VCaP (cell line): ENCODE results near the gene EFCAB11.
A peak's percentile ranks its signal among the peaks of the same experiment; 100 is the strongest.
"Not testable (repeated sequence)": the region's sequence is repeated elsewhere in the genome, so short reads cannot be mapped to it uniquely, and the experiment has no call there.

Experiments used
- H3K27ac ChIP-seq: fragments of 450-650 bp; 2 replicates; pipeline ENCODE4 v1.5.1; 2017
- TF ChIP-seq, protein P1 (sequence below): fragments of 450-650 bp; conservative IDR thresholded peaks from 2 replicates; pipeline ENCODE4 v1.5.1; 2017; ENCODE audit warnings: mild to moderate bottlenecking, moderate library complexity

Gene EFCAB11

DNA sequence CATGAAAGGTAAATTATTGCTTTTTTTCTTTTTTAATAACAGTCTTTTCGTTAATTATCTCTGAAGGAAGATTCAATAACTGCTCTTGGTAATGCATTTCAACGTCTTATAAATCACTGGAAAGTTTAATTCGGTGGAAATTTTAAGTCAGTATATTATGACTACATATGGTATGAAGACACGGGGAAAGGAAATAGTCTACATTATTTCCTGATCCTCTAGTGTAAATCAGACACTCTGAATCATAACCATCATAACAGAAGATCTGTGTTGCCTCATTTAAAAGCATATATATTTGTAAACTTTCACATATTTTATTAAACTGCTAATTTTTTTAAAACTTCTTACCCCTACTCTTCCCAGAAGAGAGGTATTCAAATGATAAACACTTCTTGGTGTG lies 53.7 kb downstream of the EFCAB11 start:
- TF ChIP-seq, protein P1, sequence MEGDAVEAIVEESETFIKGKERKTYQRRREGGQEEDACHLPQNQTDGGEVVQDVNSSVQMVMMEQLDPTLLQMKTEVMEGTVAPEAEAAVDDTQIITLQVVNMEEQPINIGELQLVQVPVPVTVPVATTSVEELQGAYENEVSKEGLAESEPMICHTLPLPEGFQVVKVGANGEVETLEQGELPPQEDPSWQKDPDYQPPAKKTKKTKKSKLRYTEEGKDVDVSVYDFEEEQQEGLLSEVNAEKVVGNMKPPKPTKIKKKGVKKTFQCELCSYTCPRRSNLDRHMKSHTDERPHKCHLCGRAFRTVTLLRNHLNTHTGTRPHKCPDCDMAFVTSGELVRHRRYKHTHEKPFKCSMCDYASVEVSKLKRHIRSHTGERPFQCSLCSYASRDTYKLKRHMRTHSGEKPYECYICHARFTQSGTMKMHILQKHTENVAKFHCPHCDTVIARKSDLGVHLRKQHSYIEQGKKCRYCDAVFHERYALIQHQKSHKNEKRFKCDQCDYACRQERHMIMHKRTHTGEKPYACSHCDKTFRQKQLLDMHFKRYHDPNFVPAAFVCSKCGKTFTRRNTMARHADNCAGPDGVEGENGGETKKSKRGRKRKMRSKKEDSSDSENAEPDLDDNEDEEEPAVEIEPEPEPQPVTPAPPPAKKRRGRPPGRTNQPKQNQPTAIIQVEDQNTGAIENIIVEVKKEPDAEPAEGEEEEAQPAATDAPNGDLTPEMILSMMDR, result no peak
- no peak overlapping the region; the same call in 1 of the 2 replicates for H3K27ac ChIP-seq

DNA sequence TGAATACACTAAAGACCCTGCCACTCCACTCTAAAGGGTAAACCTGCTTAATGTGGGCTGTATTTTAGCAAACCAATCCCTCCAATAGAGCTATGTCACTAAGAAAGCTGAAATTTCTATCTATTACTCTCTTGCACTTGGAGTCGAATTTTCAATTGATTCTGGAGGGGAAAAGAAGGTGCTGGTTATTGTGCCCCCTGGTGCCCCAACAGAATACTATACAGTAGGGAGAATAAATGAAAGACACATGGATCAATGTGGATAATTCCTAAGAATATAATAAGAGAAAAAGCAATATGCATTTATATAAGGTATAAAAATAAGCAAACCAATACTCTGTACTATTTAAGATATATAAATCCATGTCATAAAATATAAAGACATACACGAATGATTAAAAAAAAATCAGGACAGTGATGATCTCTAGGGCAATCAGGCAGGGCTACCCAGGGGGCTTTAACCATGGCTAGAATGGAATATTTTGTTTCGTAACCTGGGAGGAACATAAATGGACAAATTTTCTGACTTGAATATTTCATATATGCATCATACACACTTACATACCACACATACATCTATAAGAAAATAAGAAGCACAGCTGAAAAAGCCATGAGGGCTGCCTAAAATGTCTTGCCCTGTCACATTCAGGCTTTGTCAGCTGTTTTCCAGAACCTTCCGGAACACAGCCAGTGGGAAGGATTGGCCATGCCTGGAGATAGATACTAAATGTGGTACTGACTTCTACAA lies 54.4 kb downstream of the EFCAB11 start:
- TF ChIP-seq, protein P1, result 0 out of 2 replicates have a peak, but pooled peaks have one; percentile 21
- no peak overlapping the region for H3K27ac ChIP-seq

DNA sequence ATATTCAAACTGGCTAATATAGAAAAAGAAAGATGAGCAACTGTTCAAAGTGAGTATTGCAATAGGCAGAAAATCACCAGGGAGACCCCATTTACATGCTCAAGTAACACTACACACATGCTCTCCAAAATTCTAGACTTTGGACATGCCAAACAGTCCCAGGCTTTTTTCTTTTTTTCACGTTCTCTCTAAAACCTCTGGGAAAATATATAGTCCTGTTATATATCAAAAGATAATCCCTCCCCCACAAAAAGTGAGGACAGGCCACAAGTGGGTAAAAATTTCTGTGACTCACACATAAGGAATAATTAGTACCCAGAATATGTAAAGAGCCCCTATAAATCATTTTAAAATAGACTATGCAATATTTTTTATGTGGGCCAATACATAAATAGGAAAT lies 55.2 kb downstream of the EFCAB11 start:
- no peak overlapping the region for H3K27ac ChIP-seq
- TF ChIP-seq, protein P1, result no peak

DNA sequence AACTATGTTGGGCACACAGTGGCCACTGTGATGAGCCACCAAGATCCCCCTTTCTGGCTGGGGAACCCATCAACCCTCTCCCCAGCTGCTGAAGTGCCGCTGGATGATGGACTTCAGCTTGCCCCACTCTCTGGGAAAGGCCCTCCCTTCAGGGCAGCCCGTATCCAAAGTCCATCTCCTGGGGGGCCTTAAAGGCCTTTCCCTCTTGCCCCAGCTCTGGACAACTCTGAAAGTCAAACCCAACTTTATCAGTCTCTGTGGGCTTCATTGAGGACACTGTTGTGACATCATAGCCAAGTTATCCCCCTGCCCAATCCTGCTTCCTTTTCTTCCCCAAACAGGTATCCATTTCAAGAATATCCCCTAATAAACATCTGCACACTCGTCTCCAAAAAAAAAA lies 61.1 kb downstream of the EFCAB11 start:
- not testable (repeated sequence) for H3K27ac ChIP-seq

DNA sequence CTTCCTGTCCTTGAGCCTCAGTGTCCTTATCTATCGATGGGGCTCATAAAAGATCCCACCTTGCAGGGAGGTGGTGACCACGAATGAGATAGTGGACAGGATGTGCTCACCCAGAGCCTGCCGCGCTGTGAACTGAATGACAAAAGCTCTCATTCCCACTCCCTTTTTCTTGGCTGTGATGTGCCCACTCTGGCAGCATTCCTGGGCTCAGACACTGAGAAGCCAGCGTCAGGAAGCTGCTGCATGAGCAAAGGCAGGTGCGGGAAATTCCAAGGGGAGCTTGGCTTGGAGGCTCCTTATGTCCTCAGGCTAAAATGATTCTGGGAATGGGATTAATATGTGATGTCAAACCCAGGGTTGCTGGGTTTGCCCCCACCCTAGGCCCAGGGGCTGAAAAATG lies 61.6 kb downstream of the EFCAB11 start:
- H3K27ac ChIP-seq, result no peak overlapping the region
- TF ChIP-seq, protein P1, result no peak

DNA sequence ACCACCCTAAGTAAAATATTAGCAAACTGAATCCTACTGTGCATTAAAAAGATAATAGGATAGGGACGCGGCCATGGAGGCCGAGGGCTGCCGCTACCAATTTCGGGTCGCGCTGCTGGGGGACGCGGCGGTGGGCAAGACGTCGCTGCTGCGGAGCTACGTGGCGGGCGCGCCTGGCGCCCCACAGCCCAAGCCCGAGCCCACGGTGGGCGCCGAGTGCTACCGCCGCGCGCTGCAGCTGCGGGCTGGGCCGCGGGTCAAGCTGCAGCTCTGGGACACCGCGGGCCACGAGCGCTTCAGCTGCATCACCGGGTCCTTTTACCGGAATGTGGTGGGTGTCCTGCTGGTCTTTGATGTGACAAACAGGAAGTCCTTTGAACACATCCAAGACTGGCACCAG lies 62.8 kb downstream of the EFCAB11 start:
- not testable (repeated sequence) for H3K27ac ChIP-seq

DNA sequence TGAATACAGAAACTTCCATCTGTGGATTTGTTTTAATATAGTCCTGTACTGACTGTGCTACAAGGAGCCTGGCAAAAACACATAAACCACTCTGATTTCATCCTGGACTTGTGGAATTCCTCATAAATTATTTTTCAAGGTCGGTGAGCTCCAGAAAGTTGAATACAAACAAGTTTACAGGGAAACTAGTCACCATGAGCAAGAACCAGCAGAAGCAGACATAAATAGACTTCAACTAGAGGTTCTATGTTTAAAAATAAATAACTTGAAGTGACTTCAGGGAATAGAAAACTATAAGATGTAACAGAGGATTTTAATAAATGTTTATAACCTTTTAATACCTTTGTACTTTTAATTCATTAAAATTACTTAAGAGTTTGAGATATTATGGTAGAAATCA lies 63.5 kb downstream of the EFCAB11 start:
- no peak overlapping the region for H3K27ac ChIP-seq
- TF ChIP-seq, protein P1, result no peak

DNA sequence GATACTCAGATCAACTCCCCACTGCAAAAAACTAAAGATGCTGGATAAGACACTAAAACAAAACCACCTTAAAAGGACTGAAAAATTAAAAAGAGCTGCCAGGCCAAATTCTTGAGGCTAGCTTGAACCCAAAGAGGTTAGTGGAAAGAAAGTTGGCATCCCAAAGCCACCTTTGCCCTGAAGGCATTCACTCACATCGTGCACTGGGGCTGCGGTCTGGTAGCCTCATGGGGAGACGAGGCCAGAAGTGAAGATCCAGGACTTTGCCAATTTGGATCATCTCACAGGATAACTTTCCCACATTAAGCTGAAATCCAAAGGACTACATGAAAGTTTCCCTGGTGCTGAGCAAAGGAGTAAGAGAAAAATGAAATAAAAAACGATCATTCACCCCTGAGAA lies 63.9 kb downstream of the EFCAB11 start:
- TF ChIP-seq, protein P1, result no peak
- H3K27ac ChIP-seq, result no peak overlapping the region
